Measurements from ENCODE around the gene MYMK. TPM values are rescaled to one million over a fixed set of nuclear protein-coding genes. Genes with fewer than 3 reads are reported as not detected.

Gene MYMK
- total RNA-seq, 1 donor from 2014 or later = not detected

DNA sequence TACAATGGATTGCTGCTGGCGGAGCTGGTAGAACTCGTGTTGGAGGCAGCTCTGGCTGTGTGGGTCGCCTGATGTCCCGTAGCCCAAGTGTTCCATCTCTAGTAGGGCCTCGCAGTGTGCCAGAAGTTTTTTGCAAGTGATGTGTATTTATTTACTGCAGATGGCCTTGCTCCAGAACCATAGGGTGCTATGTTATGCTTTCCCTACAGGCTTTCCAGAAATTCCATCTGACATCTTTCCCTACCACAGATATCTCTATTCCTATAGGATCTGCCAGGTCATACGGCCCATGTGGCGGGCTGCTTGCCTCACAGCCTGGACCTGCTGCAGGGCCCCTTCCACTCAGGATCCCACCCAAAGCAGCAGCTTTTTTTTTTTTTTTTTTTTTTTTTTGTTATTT, 26.7 kb upstream of the MYMK start:
- no peak for DNase-seq
- Mint-ChIP-seq H3K36me3 (ENCODE audit: low read depth) (no peaks in the 10 kb centered on the region), H3K4me1 (no peaks in the 10 kb centered on the region), H3K27ac (no peak overlapping the region), H3K27me3 (no peaks in the 10 kb centered on the region), H3K9me3 (no peaks in the 10 kb centered on the region), H3K4me3 (no peak overlapping the region)
- intact Hi-C loops (cut with micrococcal nuclease) = no loop called here

GRCh38 chr9:133547116-133547515, 22.4 kb upstream of the MYMK start:
- intact Hi-C loops (cut with micrococcal nuclease) = no loop called here
- Mint-ChIP-seq H3K27ac (no peak overlapping the region), H3K27me3 (no peaks in the 10 kb centered on the region), H3K36me3 (ENCODE audit: low read depth) (no peaks in the 10 kb centered on the region), H3K4me3 (no peak overlapping the region), H3K4me1 (no peaks in the 10 kb centered on the region), H3K9me3 (no peaks in the 10 kb centered on the region)
- no peak for DNase-seq

DNA sequence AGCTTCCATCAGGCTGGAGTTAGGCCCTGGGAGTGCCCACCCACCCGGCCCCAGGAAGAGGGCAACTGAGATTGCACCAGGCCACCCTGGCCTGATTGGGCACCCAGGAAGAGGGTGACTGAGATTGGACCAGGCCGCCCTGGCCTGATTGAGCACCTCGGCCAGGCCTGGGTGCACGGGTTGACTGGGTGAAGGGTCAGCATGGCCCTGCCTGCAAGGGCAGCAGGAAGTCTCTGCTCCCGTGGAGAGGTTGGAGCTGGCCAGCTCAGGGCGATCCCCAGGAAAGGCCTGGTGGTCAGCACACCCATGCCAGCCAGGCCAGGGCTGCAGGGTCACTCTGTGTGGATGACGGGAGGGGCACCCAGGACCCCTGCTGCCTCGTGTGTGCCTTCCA, 21.5 kb upstream of the MYMK start:
- Mint-ChIP-seq H3K4me1 (no peaks in the 10 kb centered on the region), H3K27me3 (no peaks in the 10 kb centered on the region), H3K4me3 (no peak overlapping the region), H3K27ac (no peak overlapping the region), H3K36me3 (ENCODE audit: low read depth) (no peaks in the 10 kb centered on the region), H3K9me3 (no peaks in the 10 kb centered on the region)
- intact Hi-C loops (cut with micrococcal nuclease) = no loop called here
- DNase-seq = no peak

DNA sequence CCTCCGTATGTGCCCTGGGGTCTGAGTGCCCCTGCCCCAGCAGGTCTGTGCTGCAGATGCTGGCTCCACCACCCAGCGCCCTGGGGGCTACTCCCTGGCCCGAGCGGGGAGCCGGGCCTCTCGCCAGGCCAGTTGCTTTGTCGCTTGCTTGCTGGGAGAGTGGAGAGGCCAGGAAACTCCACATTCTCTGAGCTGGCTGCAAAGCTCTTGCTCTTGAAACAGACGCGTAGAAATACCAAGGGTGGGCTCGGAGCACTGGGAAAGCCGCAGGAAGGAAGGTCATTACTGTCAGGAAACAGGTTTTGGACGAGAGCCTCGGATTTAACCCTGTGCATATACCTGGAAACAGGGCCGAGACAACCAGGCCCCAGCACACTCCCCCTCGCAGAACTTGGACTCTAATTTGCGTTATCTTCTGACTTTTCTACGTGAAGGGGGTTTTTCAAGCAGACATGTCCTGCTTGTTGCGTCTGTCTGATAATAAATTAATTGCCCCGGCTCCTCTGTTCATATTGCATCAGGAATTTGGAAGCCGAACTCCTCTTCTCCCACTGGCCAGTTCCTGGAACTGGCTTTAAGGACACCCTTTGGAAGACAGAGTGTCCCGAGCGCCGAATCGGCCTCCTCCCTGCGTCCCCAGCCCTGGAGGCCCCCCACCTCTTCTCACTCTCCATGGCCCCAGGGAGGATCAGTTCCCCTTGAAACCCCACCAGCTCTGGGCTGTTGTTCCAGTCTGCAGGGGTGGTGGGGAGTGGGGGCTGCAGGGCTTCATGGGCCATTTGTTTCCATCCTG, 20.9 kb upstream of the MYMK start:
- intact Hi-C loops (cut with micrococcal nuclease) = no loop called here

DNA sequence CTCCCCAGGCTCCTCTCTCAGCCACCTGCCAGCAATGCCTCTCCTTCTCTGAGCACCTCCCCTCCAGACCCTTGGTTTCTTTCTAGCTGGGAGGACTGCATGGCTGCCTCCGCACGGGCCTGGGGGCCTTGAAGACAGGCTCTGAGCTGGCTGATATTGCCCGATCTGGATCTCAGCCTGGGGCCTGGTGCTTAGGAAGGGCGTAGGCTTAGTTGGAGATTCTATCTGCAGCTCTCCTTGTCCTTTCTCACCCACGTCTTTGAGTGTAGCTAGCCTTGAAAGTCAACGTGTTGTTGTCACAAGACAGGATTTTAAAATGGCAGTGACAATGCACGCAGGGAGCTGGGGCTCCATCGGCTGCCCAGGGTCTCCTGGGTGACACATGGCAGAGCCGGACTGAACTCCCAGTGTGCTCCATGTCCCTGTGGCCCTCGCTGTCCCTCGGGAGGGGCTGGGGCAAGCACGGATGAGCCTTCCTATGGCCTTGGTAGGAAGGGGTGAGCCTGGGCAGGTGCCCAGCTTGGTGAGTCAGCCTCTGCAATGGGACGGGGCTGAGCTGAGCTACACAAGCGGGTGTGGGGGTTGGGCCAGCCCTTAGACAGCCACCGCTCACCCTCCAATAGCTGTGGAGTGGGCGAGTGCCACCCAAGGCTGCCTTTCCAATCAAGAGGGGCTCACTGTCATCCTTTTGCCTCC, 19.2 kb upstream of the MYMK start:
- no peak overlapping the region for H3K4me3 Mint-ChIP-seq
- DNase-seq = no peak
- H3K36me3 Mint-ChIP-seq (ENCODE audit: low read depth) = no peaks in the 10 kb centered on the region
- H3K27me3 Mint-ChIP-seq = no peaks in the 10 kb centered on the region
- intact Hi-C loops (cut with micrococcal nuclease) = no loop called here
- no peaks in the 10 kb centered on the region for H3K4me1 Mint-ChIP-seq
- H3K27ac Mint-ChIP-seq = no peak overlapping the region
- no peaks in the 10 kb centered on the region for H3K9me3 Mint-ChIP-seq

More for the DNA sequence above, 20.9 kb upstream of the MYMK start:
- Mint-ChIP-seq H3K9me3 (no peaks in the 10 kb centered on the region), H3K36me3 (ENCODE audit: low read depth) (no peaks in the 10 kb centered on the region), H3K27ac (no peak overlapping the region), H3K4me1 (no peaks in the 10 kb centered on the region), H3K27me3 (no peaks in the 10 kb centered on the region), H3K4me3 (no peak overlapping the region)
- DNase-seq = no peak

- no peaks in the 10 kb centered on the region for H3K36me3 Mint-ChIP-seq (ENCODE audit: low read depth)
- no peaks in the 10 kb centered on the region for H3K27me3 Mint-ChIP-seq
- H3K4me1 Mint-ChIP-seq = no peaks in the 10 kb centered on the region
- intact Hi-C loops (cut with micrococcal nuclease) = no loop called here
- DNase-seq = no peak
- no peaks in the 10 kb centered on the region for H3K9me3 Mint-ChIP-seq
- H3K4me3 Mint-ChIP-seq = no peak overlapping the region
- no peak overlapping the region for H3K27ac Mint-ChIP-seq
These were observed 17.2 kb upstream of the MYMK start for GRCh38 chr9:133542002-133542401.

GRCh38 chr9:133540698-133541025, 15.9 kb upstream of the MYMK start:
- Mint-ChIP-seq H3K27me3 (peaks cover 2% of the 10 kb centered on the region), H3K9me3 (no peaks in the 10 kb centered on the region), H3K4me1 (no peaks in the 10 kb centered on the region), H3K4me3 (no peak overlapping the region), H3K27ac (no peak overlapping the region), H3K36me3 (ENCODE audit: low read depth) (no peaks in the 10 kb centered on the region)
- no peak for DNase-seq
- intact Hi-C loops (cut with micrococcal nuclease) = no loop called here

- Mint-ChIP-seq H3K27ac (no peak overlapping the region), H3K9me3 (no peaks in the 10 kb centered on the region), H3K36me3 (ENCODE audit: low read depth) (no peaks in the 10 kb centered on the region), H3K4me3 (no peak overlapping the region), H3K4me1 (no peaks in the 10 kb centered on the region), H3K27me3 (peaks cover 6% of the 10 kb centered on the region)
- intact Hi-C loops (cut with micrococcal nuclease) = no loop called here
- DNase-seq = no peak
These were observed 15.4 kb upstream of the MYMK start for GRCh38 chr9:133539991-133540697.

- no peaks in the 10 kb centered on the region for H3K9me3 Mint-ChIP-seq
- H3K36me3 Mint-ChIP-seq (ENCODE audit: low read depth) = no peaks in the 10 kb centered on the region
- DNase-seq = no peak
- H3K4me1 Mint-ChIP-seq = no peaks in the 10 kb centered on the region
- H3K4me3 Mint-ChIP-seq = no peak overlapping the region
- intact Hi-C loops (cut with micrococcal nuclease) = no loop called here
- H3K27ac Mint-ChIP-seq = no peak overlapping the region
- peaks cover 8% of the 10 kb centered on the region for H3K27me3 Mint-ChIP-seq
These were observed 14.4 kb upstream of the MYMK start for GRCh38 chr9:133538851-133539833.

DNA sequence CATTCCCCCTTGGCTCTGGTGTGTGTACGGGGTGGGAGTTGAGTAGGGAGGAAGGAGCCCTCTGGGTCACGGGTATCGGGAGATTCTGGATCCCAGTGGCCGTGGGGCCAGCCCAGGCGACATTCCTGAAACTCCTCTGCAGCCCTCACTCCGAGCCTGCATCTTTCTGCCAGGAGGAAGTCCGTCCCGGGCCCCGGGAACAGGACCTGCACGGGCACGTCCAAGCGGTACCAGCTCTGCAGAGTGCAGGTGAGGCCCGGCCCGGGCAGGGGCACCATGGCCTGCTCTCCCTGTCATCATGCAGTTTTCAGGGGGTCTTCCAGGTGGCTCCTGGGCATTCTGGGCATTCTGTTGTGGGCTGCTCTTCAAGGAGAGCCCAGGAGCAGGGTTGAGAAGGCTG, 13.4 kb upstream of the MYMK start:
- Mint-ChIP-seq H3K27me3 (peaks cover 13% of the 10 kb centered on the region), H3K36me3 (ENCODE audit: low read depth) (no peaks in the 10 kb centered on the region), H3K9me3 (no peaks in the 10 kb centered on the region), H3K4me3 (no peak overlapping the region), H3K4me1 (no peaks in the 10 kb centered on the region), H3K27ac (no peak overlapping the region)
- DNase-seq = no peak
- intact Hi-C loops (cut with micrococcal nuclease) = no loop called here

DNA sequence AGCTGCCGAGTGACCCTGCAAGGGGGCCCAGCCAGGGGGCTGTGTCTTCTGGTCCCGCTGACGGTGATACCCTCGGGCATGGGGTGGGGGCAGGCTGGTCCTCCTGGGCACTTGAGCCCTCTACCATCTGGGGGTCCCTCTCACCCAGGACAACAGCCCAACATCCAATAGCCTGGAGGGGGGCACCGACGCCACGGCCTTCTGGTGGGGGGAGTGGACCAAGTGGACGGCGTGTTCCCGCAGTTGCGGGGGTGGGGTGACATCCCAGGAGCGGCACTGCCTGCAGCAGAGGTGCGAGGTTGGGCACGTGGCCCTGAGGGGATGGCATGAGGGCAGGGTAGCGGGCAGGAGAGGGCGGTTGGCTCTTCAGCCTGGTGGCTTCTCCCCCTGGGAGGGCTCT, 12.5 kb upstream of the MYMK start:
- Mint-ChIP-seq H3K27me3 (peaks cover 18% of the 10 kb centered on the region), H3K36me3 (ENCODE audit: low read depth) (no peaks in the 10 kb centered on the region), H3K4me3 (no peak overlapping the region), H3K9me3 (no peaks in the 10 kb centered on the region), H3K4me1 (no peaks in the 10 kb centered on the region), H3K27ac (no peak overlapping the region)
- intact Hi-C loops (cut with micrococcal nuclease) = no loop called here
- no peak for DNase-seq

GRCh38 chr9:133536536-133536935, 11.8 kb upstream of the MYMK start:
- no peak overlapping the region for H3K27ac Mint-ChIP-seq
- H3K36me3 Mint-ChIP-seq (ENCODE audit: low read depth) = no peaks in the 10 kb centered on the region
- no peak for DNase-seq
- intact Hi-C loops (cut with micrococcal nuclease) = no loop called here
- H3K9me3 Mint-ChIP-seq = no peaks in the 10 kb centered on the region
- H3K27me3 Mint-ChIP-seq = peaks cover 18% of the 10 kb centered on the region
- no peak overlapping the region for H3K4me3 Mint-ChIP-seq
- H3K4me1 Mint-ChIP-seq = no peaks in the 10 kb centered on the region

GRCh38 chr9:133536080-133536479, 11.3 kb upstream of the MYMK start:
- H3K9me3 Mint-ChIP-seq = no peaks in the 10 kb centered on the region
- H3K4me1 Mint-ChIP-seq = no peaks in the 10 kb centered on the region
- no peak overlapping the region for H3K4me3 Mint-ChIP-seq
- peaks cover 18% of the 10 kb centered on the region for H3K27me3 Mint-ChIP-seq
- no peak for DNase-seq
- H3K27ac Mint-ChIP-seq = no peak overlapping the region
- intact Hi-C loops (cut with micrococcal nuclease) = no loop called here
- H3K36me3 Mint-ChIP-seq (ENCODE audit: low read depth) = no peaks in the 10 kb centered on the region

Measured in activated CD4-positive, alpha-beta T cell treated with anti-CD3 and anti-CD28 coated beads, Interleukin-2, amount 10 ng/mL, durations not matched to agents 24 days and 14 days (primary cell).